GM23248 (cell line): ENCODE data around the gene C19orf33.

Experiments
- EZH2 ChIP-seq: fragments of 200-600 bp; sonication (generic); IDR thresholded peaks from 2 replicates; pipeline ENCODE4 v1.6.1; 2018; ENCODE audit warnings: antibody characterized with exemption, mild to moderate bottlenecking; ENCODE audit not compliant: insufficient read depth, poor library complexity, severe bottlenecking
- EZH2phosphoT487 ChIP-seq: fragments of 200-600 bp; sonication (generic); IDR thresholded peaks from 2 replicates; pipeline ENCODE4 v1.6.1; 2018; ENCODE audit warnings: antibody characterized with exemption, moderate library complexity, mild to moderate bottlenecking, low read depth; ENCODE audit not compliant: insufficient read depth

DNA sequence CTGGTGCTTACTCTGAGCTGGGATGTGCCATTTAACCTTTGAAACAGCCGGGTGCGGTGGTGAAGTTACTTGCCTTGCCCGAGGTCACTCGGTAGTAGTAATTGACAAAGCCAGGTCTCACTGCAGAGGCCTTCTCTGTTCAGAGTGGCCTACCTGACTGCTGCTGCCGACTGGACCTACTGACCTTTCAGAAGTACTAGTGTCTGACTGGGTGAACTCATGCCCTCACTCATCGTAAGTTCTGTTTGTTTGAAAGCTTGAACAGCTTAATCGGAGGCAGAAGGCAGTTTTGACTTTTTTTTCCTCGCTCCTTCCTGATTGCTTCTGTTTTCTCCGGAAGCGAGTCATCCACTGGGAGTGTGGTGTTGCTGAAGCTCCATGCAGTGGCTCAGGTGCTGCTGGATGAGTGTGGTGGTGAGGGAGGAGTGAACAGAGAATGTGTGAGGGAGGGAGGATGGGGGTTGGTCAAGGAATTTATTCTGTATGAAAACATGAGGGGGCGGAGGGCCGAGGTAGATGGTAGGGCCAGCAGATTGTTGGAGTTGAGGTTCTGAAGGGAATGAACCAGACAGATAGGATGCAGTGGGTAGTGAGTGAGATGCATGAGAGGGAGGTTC is 37.0 kb upstream of the C19orf33 start:
- no peak for TF ChIP-seq EZH2phosphoT487
- TF ChIP-seq EZH2, result no peak
